ENCODE results near the gene DSCAML1.

DSCAML1 gene

GRCh38 chr11:117796872-117797529, at the start of gene DSCAML1:
Gene DSCAML1 (minus strand): TSS chr11:117797216. CDS start chr11:117797079, 137 bp downstream.
- DNase-seq (ENCODE audit: low spot score), result no peak

GRCh38 chr11:117843666-117844484, 46.9 kb upstream of the DSCAML1 start:
- peak; percentile 56 for DNase-seq (ENCODE audit: low spot score)

DNA sequence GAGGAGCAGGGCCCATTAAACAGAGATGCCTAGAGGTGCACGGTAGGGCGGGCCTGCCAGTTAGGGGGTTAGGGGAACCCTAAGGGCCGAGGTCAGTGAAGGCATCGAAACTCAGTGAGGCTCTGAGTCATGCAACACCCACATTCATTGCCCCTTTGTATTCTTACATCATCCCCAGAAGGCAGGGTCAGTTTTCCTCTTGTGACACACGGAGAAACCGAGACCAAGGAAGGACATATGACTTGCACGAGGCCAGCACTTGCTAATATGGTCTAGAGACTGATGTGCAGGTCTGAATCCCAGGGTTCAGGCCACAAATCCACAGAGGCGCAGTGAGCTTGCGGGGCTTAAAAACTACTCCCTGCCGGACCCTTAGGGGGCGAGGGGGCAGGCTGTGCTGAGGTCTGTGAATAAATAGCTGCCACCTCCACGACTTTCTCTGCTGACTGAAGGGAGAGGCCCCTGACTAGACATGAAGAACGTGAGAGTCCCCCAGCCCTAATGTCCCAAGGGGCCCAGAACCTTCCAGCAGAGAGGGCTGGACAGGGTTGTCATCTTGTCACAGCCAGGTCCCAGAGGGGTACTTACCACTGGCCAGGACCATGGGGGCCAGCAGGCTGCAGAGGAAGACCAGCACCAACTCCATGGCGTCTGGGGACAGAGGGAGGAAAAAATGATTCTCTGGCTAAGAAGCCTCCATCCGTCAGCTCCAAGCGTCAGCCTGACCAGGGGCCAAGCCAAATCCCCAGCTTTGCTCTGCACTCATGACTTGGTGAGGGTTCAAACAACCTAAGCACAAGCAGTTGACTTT, 45.3 kb upstream of the DSCAML1 start:
- DNase-seq (ENCODE audit: low spot score), result no peak

DNA sequence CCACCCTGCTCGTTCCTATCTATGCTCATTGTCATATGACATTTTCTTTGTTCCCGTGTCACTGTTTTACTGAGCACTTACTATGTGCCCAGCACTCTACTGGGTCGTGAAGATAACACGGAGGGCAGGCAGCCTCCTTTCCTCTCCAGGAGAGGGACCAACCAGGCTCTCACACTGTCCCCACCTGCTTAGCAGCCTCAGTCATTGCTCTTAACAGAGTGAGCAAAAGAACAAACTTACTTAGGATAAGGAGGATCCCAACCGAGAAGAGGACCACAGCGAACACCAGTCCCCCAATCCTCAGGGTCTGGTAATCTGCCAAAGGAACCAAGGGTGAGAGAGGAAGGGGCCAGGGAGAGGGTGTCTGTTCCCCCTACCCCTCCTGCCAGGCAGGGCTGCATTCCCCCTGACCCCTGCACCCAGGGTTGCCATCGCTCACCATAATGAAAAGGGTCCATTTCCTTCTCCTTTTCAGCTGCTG, 44.6 kb upstream of the DSCAML1 start:
- no peak for DNase-seq (ENCODE audit: low spot score)

- no peak for DNase-seq (ENCODE audit: low spot score)
Measured at GRCh38 chr11:117840881-117841550, 44.0 kb upstream of the DSCAML1 start.

DNA sequence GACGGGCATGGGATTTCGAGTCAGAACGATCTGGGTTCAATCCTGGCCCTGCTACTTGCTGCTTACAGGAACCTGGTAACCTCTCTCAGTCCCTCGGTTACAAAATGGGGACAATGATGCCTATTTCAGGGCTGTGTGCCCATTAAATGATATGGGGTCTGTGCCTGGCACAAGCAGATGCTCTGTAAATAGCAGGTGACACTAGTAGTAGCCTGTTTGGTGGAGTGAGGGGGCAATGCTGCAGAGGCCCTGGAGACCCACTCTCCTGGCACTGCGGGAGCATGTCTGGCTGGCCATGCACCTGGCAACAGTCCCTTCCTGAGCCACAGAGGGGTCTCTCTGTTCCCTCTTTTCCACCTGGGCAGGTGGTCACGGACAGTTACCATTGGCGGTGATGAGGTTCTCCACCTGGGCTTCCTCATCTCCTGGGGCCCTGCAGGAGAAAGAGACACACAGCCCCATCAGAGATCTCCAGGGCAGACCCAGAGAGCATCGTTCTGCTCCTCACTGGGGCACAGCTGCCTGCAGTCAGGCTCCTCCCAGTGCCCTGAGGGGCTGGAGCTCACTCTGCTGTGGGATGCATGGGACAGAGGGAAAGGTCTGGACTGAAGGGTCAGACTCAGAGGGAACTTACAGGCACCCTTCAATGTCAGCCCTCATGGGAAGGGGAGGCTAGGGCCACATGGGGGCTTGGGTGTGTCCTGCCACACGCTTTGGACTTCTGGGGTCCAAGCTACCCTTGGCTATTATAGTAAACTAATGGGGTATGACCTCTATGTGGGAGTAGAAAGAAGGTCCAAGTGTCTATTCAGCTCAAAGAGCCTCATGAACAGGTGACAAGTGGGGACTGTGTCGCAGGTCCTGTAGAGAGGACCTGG, 43.2 kb upstream of the DSCAML1 start:
- DNase-seq (ENCODE audit: low spot score), result no peak

- DNase-seq (ENCODE audit: low spot score), result no peak
Measured at GRCh38 chr11:117839380-117839881, 42.4 kb upstream of the DSCAML1 start.

DNA sequence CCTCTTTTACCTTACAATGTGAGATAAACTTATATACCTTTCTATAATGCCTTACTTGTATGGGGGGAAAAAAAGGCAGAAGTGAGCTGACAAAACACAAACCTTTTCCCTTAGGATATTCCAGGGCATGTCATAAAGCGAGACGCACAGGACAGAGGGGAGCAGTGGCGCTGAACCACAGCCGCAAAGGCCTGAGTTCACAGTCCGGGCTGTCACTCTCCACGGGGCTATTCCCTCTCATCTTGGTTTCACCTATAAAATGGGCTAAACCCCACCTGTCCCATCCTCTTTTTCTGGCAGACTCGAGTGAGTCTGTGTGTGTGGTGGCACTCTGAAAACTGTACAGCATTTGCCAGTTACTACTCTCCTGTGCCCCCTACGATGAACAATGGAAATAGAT, 41.9 kb upstream of the DSCAML1 start:
- DNase-seq (ENCODE audit: low spot score), result no peak

DNA sequence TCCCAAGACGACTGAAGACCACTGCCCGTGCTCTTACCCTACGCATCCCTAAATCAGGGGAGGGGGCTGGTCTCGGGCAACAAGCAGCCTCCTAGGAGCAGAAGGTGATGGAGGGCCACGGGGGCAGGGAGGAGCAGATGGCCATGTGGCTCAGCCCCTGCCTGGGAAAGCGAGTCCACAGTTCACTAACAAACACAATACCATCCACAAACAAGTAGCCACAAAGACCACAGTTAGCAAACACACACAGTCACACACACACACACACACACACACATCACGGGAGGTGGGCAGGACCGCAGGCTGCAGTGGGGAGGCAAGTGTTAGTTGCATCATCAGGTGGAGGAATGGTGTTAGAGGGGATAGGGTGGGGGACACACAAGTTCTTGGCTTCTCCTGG, 40.8 kb upstream of the DSCAML1 start:
- DNase-seq (ENCODE audit: low spot score), result no peak

DNA sequence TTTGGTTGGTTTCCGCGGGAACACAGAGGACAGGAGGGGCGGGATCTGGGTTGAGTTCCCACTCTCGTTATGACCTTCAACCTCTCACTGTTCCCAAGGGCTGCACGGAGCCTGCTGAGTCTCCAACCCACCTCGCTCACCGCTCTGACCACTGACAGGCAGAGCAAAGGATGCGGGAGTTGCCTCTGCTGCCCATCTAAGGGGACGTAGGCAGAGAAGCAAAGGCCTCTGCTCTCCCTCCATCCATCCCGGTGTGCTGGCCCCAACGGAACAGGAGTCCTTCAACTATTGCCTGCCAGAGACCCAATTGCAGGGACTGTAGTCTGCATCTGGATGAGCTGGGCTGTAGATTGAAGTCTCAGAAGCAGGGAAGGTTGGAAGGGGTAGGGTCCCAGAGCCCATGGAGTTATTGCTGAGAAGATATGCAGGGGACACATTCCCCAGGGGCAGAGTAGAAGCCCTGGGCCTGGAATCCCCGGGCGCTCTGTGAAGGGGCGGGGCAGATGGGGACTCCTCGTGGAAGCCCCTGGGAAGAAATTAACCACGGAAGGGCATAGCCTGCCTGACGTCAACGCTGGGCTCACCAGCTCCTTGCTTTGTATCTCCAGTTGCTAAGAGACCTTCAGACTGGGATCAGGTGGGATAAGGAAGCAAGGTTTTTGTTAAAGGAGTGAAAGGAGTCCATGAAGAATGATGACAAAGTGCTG, 40.2 kb upstream of the DSCAML1 start:
- no peak for DNase-seq (ENCODE audit: low spot score)

GRCh38 chr11:117836077-117836960, 39.3 kb upstream of the DSCAML1 start:
- DNase-seq (ENCODE audit: low spot score), result no peak

DNA sequence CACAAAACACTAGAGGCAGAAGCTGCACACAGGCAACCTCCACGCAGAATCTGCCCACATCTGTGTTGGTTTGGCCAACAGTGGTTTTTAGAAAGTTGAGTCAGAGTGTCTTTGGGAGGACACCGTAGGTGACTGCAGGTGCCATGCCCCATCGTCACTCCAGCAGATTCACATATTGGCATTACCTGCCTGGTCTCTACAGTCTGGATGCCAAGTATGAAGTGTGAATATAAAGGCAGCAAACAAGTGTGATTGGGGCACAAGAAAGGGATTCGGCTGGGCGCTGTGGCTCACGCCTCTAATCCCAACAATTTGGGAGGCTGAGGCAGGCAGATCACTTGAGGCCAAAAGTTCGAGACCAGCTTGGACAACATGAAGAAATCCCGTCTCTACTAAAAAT, 38.6 kb upstream of the DSCAML1 start:
- no peak for DNase-seq (ENCODE audit: low spot score)

- no peak for DNase-seq (ENCODE audit: low spot score)
Measured at GRCh38 chr11:117834838-117835443, 37.9 kb upstream of the DSCAML1 start.

DNA sequence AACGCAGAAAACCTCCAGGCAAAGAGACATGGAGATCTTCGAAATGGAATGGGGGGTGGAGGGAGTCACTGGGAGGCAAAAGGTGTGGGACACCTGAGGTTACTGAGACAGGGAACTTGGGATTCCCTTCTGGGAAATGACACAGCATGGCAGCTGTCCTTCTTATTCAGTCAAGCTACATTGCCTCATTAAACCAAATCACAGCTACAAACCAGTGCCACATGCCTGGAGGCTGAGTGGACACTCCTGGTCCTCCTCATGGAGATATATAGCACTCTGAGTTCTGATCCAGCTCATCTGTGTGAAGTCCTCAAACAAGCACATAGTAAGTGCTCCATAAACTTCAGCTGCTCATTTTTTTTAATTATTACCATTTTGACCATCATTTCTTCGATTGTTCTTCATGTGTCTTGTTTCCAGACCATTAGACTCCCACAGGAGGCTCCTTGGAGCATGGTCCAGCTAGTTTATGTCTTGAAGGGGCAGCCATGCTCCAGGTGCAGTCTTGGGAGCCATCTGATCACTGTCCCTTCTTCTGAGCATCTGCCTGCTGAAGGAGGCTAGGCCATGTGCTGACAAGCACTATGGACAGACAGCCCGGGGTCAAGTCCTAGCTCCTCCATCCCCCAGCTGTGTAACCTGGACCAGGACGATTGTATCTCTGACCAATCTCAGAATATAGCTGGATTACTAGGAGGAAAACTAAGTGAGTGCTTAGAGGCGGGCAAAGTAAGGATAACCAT, 37.2 kb upstream of the DSCAML1 start:
- no peak for DNase-seq (ENCODE audit: low spot score)

DNA sequence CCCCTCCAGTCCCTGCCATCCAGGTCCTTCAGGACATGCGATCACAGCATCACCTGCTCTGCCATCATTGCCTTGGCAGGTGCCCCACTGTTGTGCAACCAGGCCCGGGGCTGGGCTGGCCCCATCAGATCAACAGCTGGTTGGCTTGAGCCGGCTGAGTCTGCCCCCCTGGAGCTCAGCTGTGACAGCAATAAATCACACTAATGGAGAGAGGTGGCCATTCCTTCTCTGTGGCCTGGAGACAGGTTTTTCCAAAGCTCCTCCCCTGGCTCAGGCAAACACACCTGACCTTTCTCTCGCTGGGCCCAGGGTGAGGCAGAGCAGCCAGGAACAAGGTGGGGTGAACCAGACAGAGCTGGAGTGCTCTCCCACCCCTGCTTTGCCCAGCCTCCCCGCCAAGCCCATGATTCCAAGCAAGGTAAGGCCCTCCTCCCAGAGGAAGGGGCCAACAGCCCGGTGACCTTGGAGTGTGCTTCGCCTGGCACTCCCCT, 36.4 kb upstream of the DSCAML1 start:
- no peak for DNase-seq (ENCODE audit: low spot score)

DNA sequence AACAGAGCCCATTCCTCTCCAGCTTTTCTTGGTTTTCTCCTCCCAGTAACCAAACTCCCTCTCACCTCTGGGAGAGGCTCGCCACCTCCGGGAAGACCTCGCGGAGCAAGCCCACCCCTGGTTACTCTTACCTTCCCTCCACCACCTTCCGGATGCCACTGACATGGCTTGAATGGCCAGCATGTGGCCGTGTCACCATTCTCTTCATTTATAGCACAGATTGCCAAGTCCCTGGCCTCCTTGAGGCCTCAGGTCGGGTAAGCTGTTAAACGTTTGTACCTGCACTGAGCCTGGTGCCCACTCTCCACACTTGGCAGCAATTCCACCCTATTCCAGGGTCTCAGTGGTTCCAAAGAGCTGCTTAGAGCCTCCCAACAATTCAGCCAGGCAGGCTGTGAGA, 35.5 kb upstream of the DSCAML1 start:
- no peak for DNase-seq (ENCODE audit: low spot score)

GRCh38 chr11:117831661-117832415, 34.8 kb upstream of the DSCAML1 start:
- DNase-seq (ENCODE audit: low spot score), result no peak
